ENCODE results near the gene FOXD4L3. TPM values are rescaled to one million over a fixed set of nuclear protein-coding genes. Genes with fewer than 3 reads are reported as not detected.
"Not testable (repeated sequence)": the region's sequence is repeated elsewhere in the genome, so short reads cannot be mapped to it uniquely, and the experiment has no call there.

Gene FOXD4L3
- polyA plus RNA-seq (2013, experiment 1 of 2), result not detected
- polyA plus RNA-seq (2013, experiment 2 of 2), result not detected

- not testable (repeated sequence) for H3K9me3 ChIP-seq (ENCODE audit: control insufficient read depth, low read length); H3K36me3 ChIP-seq (ENCODE audit: control insufficient read depth, insufficient read depth, low read length); H3K4me3 ChIP-seq (ENCODE audit: extremely low read depth, insufficient read depth, low read length, poor library complexity, severe bottlenecking); H3K4me1 ChIP-seq (ENCODE audit: control insufficient read depth, insufficient read depth, low read length, poor library complexity, severe bottlenecking); H3K27ac ChIP-seq (ENCODE audit: low read depth, low read length, severe bottlenecking)
- no CpG with 5 or more reads among the region's 15 CpGs for WGBS, 2 experiments (ENCODE audit: insufficient coverage in 2 of 2)
Measured at GRCh38 chr9:68302567-68302966, at the start of gene FOXD4L3. Gene FOXD4L3 (plus strand): TSS chr9:68302867. CDS start chr9:68302952, 85 bp downstream.

GRCh38 chr9:68281041-68281440, 21.6 kb upstream of the FOXD4L3 start:
- H3K4me3 ChIP-seq (ENCODE audit: extremely low read depth, insufficient read depth, low read length, poor library complexity, severe bottlenecking); H3K27ac ChIP-seq (ENCODE audit: low read depth, low read length, severe bottlenecking); H3K36me3 ChIP-seq (ENCODE audit: control insufficient read depth, insufficient read depth, low read length); H3K9me3 ChIP-seq (ENCODE audit: control insufficient read depth, low read length); H3K4me1 ChIP-seq (ENCODE audit: control insufficient read depth, insufficient read depth, low read length, poor library complexity, severe bottlenecking): not testable (repeated sequence)
- no CpG with 5 or more reads among the region's 16 CpGs for WGBS, 2 experiments (ENCODE audit: insufficient coverage in 2 of 2)

DNA sequence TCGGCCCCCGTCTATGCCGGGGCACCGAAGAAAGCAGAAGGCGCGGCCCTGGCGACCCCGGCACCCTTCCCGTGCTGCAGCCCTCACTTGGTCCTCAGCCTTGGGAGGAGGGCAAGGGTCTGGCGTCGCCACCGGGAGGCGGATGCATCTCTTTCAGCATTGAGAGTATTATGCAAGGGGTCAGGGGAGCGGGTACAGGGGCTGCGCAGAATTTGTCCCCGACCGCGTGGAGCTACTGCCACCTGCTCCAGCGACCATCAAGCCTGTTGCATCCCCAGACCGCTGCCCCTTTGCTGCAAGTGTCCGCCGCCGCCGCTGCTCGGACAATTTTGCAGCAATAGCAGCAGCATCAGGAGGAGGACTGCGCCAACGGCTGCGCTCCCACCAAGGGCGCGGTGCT, 1.1 kb downstream of the FOXD4L3 start:
- H3K4me1 ChIP-seq (ENCODE audit: control insufficient read depth, insufficient read depth, low read length, poor library complexity, severe bottlenecking); H3K27ac ChIP-seq (ENCODE audit: low read depth, low read length, severe bottlenecking); H3K4me3 ChIP-seq (ENCODE audit: extremely low read depth, insufficient read depth, low read length, poor library complexity, severe bottlenecking); H3K9me3 ChIP-seq (ENCODE audit: control insufficient read depth, low read length); H3K36me3 ChIP-seq (ENCODE audit: control insufficient read depth, insufficient read depth, low read length): not testable (repeated sequence)
- no CpG with 5 or more reads among the region's 30 CpGs for WGBS, 2 experiments (ENCODE audit: insufficient coverage in 2 of 2)

GRCh38 chr9:68304212-68304611, 1.5 kb downstream of the FOXD4L3 start:
- H3K27ac ChIP-seq (ENCODE audit: low read depth, low read length, severe bottlenecking); H3K36me3 ChIP-seq (ENCODE audit: control insufficient read depth, insufficient read depth, low read length); H3K4me1 ChIP-seq (ENCODE audit: control insufficient read depth, insufficient read depth, low read length, poor library complexity, severe bottlenecking); H3K4me3 ChIP-seq (ENCODE audit: extremely low read depth, insufficient read depth, low read length, poor library complexity, severe bottlenecking); H3K9me3 ChIP-seq (ENCODE audit: control insufficient read depth, low read length): not testable (repeated sequence)
- WGBS, 2 experiments (ENCODE audit: insufficient coverage in 2 of 2), result no CpG with 5 or more reads among the region's 21 CpGs

DNA sequence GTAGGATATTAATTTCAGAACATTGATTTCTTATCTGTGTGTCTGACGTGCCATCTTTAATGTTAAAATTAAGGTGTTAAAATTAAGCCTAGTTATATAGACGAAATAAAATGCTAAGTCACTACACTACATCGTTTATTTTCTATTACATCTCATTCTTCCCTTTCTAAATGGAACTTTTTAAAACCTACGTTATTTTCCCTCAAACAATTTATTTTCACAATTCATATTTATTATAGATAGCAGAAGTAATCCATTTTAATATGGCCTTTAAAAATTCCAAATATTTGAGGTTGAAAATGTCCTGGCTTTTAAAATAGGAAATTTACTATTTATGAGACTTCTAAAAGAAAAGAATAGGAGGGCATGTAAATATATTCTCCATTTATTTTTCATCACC, 2.1 kb downstream of the FOXD4L3 start:
- H3K4me3 ChIP-seq (ENCODE audit: extremely low read depth, insufficient read depth, low read length, poor library complexity, severe bottlenecking); H3K9me3 ChIP-seq (ENCODE audit: control insufficient read depth, low read length); H3K4me1 ChIP-seq (ENCODE audit: control insufficient read depth, insufficient read depth, low read length, poor library complexity, severe bottlenecking); H3K27ac ChIP-seq (ENCODE audit: low read depth, low read length, severe bottlenecking); H3K36me3 ChIP-seq (ENCODE audit: control insufficient read depth, insufficient read depth, low read length): not testable (repeated sequence)
- whole genome bisulfite sequencing, 2 experiments (ENCODE audit: insufficient coverage in 2 of 2), result no CpG with 5 or more reads among the region's 4 CpGs

- not testable (repeated sequence) for H3K4me1 ChIP-seq (ENCODE audit: control insufficient read depth, insufficient read depth, low read length, poor library complexity, severe bottlenecking); H3K9me3 ChIP-seq (ENCODE audit: control insufficient read depth, low read length); H3K4me3 ChIP-seq (ENCODE audit: extremely low read depth, insufficient read depth, low read length, poor library complexity, severe bottlenecking); H3K36me3 ChIP-seq (ENCODE audit: control insufficient read depth, insufficient read depth, low read length); H3K27ac ChIP-seq (ENCODE audit: low read depth, low read length, severe bottlenecking)
- 20 to 33% methylated on average over 1 of the region's 21 CpGs for WGBS, 2 experiments (ENCODE audit: insufficient coverage in 2 of 2)
Measured at GRCh38 chr9:68305680-68306285, 3.1 kb downstream of the FOXD4L3 start.

- not testable (repeated sequence) for H3K4me1 ChIP-seq (ENCODE audit: control insufficient read depth, insufficient read depth, low read length, poor library complexity, severe bottlenecking); H3K9me3 ChIP-seq (ENCODE audit: control insufficient read depth, low read length); H3K4me3 ChIP-seq (ENCODE audit: extremely low read depth, insufficient read depth, low read length, poor library complexity, severe bottlenecking); H3K27ac ChIP-seq (ENCODE audit: low read depth, low read length, severe bottlenecking); H3K36me3 ChIP-seq (ENCODE audit: control insufficient read depth, insufficient read depth, low read length)
- 30% methylated on average over 4 of the region's 37 CpGs; no CpG with 5 or more reads in 1 of the 2 experiments for WGBS, 2 experiments (ENCODE audit: insufficient coverage in 2 of 2)
Measured at GRCh38 chr9:68306391-68306964, 3.8 kb downstream of the FOXD4L3 start.

DNA sequence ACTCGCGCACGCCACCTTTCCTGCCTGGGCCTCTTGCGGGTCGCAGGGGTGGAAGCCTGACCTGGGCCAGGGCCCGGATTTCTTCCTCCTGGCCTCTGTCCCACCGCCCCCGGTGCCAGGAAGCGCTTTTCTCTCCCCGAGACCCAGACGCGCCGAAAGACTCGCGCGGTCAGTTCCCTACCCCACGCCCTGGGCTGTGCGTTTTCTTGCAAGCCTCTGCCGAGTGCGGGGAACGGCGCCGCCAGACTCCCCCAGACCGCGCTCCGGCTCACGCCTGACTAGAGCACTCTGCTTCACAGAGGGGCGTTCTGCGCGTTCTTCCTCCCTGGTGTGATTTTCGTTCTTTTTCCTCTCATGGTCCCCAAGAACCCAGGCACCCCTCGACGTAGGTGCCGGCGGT, 4.5 kb downstream of the FOXD4L3 start:
- H3K4me3 ChIP-seq (ENCODE audit: extremely low read depth, insufficient read depth, low read length, poor library complexity, severe bottlenecking); H3K36me3 ChIP-seq (ENCODE audit: control insufficient read depth, insufficient read depth, low read length): not testable (repeated sequence)
- WGBS, 2 experiments (ENCODE audit: insufficient coverage in 2 of 2), result 79% methylated on average over 8 of the region's 35 CpGs; no CpG with 5 or more reads in 1 of the 2 experiments

DNA sequence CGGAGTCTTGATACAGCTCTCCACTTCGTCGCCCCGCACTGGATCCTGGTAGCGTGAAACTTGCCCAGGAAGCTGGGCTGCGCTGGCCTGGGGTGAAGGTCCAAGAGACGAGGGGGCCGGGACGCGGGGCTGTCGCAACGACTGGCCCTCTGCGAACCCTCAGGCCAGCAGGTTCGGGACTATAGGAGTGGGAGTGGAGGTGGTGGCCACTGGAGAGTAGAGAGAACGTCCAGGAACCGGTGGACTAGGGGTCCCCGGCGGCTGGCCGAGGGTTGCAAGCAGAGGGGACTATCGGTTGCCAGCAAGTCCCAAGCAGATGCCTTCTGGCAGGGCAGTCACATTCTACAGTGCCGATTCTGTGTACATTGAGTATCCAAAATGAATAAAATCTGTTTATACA, 5.0 kb downstream of the FOXD4L3 start:
- H3K4me3 ChIP-seq (ENCODE audit: extremely low read depth, insufficient read depth, low read length, poor library complexity, severe bottlenecking); H3K9me3 ChIP-seq (ENCODE audit: control insufficient read depth, low read length); H3K27ac ChIP-seq (ENCODE audit: low read depth, low read length, severe bottlenecking); H3K36me3 ChIP-seq (ENCODE audit: control insufficient read depth, insufficient read depth, low read length); H3K4me1 ChIP-seq (ENCODE audit: control insufficient read depth, insufficient read depth, low read length, poor library complexity, severe bottlenecking): not testable (repeated sequence)
- 48 to 59% methylated on average over 5 to 10 of the region's 21 CpGs for WGBS, 2 experiments (ENCODE audit: insufficient coverage in 2 of 2)

More for the DNA sequence above, 4.5 kb downstream of the FOXD4L3 start:
- H3K9me3 ChIP-seq (ENCODE audit: control insufficient read depth, low read length); H3K27ac ChIP-seq (ENCODE audit: low read depth, low read length, severe bottlenecking); H3K4me1 ChIP-seq (ENCODE audit: control insufficient read depth, insufficient read depth, low read length, poor library complexity, severe bottlenecking): not testable (repeated sequence)

DNA sequence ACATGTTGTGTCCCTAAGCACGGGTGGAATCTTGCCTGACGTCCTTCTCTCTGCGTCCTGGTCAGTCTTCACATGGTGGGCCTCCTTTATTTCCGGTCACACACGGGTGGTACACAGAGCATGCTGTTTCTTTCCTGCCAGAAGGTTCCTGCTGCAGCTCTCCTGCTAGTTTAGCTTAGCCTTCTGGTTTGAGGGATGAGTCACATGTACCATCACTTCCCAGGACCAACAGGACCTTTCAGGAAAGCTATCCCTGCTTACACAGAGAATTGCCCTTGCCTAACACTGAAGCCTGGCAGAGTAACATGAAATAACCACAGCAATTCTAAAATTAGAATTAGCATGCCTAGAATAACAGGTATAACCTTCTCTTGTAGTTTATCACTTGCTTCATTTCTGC, 8.5 kb downstream of the FOXD4L3 start:
- not testable (repeated sequence) for H3K9me3 ChIP-seq (ENCODE audit: control insufficient read depth, low read length); H3K27ac ChIP-seq (ENCODE audit: low read depth, low read length, severe bottlenecking); H3K36me3 ChIP-seq (ENCODE audit: control insufficient read depth, insufficient read depth, low read length); H3K4me1 ChIP-seq (ENCODE audit: control insufficient read depth, insufficient read depth, low read length, poor library complexity, severe bottlenecking); H3K4me3 ChIP-seq (ENCODE audit: extremely low read depth, insufficient read depth, low read length, poor library complexity, severe bottlenecking)
- no CpG with 5 or more reads among the region's 5 CpGs for WGBS, 2 experiments (ENCODE audit: insufficient coverage in 2 of 2)

DNA sequence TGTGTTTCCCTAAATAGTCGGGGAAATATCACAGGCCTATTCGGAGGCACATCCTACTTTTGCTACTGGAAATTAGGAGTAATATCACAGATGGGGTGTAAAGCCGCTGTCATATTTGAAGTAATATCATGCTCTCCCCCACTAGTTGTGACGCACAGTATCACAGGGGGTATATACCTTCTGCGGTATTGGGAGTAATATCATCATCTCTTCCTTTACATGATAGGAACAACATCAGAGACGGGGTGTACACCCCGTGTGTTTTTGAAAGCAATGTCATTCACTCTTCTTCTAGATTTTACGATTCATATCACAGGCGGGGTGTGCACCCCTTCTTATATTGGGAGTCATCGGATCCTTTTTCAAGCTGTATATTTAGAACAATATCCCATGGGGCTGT, 15.5 kb downstream of the FOXD4L3 start:
- 59 to 76% methylated on average over 3 to 4 of the region's 10 CpGs for WGBS, 2 experiments (ENCODE audit: insufficient coverage in 2 of 2)
- not testable (repeated sequence) for H3K4me1 ChIP-seq (ENCODE audit: control insufficient read depth, insufficient read depth, low read length, poor library complexity, severe bottlenecking); H3K27ac ChIP-seq (ENCODE audit: low read depth, low read length, severe bottlenecking); H3K4me3 ChIP-seq (ENCODE audit: extremely low read depth, insufficient read depth, low read length, poor library complexity, severe bottlenecking); H3K36me3 ChIP-seq (ENCODE audit: control insufficient read depth, insufficient read depth, low read length); H3K9me3 ChIP-seq (ENCODE audit: control insufficient read depth, low read length)

Data from mesodermal cell (in vitro differentiated cells).